HG03066 (cell line): ENCODE results near the gene LEFTY2.
A peak's percentile ranks its signal among the peaks of the same experiment; 100 is the strongest.
"Not testable (repeated sequence)": the region's sequence is repeated elsewhere in the genome, so short reads cannot be mapped to it uniquely, and the experiment has no call there.

Experiments used
- ATAC-seq: cut with Tn5 transposase; IDR thresholded peaks from one replicate; pipeline ENCODE4 v1.9.1; 2021; ENCODE audit warnings: low read depth; ENCODE audit not compliant: unreplicated experiment

The LEFTY2 gene

DNA sequence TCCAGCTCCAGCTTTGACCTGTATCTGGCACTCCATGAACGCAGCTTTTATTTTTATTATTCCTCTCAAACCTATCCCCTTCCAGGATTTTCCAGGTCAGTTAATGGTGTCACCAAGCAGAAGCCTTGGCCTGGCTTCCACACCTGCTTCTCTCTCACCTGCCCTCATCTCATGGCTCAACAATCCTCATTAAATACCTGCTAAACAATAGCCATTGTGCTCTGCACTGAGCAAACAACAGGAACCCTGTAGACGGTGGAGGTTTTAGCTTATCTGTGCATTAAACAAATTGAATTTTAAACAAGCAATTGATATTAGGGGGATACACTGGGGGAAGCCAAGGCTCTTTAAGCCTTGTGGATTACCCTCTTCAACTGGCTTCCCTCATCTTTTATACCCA, 32.2 kb downstream of the LEFTY2 start:
- no peak for ATAC-seq

DNA sequence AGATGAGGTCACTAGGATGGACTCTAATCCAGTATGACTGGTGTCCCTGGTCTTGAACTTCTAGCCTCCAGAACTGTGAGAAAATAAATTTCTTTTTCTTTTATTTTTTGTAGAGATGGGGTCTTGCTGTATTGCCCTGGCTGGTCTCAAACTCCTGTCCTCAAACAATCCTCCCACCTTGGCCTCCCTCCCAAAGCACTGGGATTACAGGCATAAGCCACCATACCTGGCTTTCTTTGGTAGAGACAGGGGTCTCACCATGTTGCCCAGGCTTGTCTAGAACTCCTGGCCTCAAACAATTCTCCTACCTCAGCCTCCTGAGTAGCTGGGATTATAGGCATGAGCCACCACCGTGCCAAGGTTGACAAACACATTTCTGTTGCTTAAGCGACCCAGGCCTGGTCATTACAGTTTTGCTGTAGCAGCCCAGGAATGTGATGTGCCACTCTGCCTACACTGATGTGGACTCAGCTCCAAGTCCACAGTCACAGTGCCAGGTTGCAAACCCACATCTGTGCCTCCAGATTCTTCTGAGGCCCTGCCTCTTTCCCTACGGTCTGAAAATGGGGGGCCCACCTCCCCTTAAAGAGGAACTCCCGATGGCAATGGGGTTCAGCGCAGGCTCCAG, 32.9 kb downstream of the LEFTY2 start:
- no peak for ATAC-seq

DNA sequence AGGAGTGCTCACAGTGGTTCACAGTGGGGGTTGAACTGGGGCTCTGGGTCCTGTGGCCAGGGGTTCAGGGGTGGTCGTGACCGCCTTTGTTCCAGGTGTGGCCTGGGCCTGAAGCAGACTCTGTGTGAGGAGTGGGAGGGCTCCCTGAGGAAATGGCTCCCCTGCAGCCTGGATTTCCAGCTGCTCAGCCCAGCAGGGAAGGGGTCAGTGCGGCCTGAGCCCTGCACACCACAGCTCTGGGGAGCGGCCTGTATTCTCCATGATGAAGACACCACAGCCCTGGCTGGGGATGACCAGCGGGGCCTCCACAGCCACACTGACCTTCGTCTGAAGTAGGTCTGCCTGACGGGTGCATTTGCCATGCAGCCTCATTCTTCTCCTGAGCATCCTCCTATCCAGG, 33.7 kb downstream of the LEFTY2 start:
- no peak for ATAC-seq

DNA sequence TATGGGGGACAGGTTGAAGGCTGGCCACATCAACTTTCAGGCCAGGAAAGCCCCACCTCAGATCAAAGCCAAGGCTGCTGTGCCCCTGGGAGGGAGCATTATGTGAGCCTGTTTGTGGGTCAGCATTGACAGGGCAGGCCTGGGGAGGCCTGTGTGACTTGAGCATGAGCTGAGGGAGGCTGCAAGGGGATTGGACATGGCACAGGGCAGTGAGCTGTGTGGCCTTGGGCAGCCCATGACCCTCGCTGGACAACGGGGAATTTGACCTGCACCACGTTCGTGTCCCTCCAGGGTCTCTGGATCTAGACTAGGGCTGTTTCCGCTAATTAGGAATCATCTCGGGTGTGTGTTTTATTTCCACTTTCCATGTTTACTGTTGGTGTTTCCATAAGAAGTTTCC, 34.6 kb downstream of the LEFTY2 start:
- ATAC-seq, result no peak

DNA sequence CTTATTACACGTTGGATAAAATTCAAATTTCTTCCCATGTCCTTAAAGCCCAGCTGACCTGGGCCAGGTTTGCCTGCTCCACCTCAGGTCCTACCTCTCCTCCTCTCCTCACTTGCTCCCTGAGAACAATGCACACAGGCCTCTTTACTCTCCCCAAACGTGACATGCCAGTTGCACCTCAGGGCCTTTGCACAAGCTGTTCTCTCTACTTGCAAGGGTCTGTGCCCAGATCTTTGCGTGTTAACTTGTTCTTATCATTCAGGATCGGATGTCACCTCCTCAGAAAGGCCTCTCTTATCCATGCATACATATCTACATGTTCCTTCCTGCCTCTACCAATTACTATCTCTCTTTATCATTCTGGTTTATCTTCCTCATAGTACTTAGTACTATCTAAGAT, 37.4 kb downstream of the LEFTY2 start:
- no peak for ATAC-seq

DNA sequence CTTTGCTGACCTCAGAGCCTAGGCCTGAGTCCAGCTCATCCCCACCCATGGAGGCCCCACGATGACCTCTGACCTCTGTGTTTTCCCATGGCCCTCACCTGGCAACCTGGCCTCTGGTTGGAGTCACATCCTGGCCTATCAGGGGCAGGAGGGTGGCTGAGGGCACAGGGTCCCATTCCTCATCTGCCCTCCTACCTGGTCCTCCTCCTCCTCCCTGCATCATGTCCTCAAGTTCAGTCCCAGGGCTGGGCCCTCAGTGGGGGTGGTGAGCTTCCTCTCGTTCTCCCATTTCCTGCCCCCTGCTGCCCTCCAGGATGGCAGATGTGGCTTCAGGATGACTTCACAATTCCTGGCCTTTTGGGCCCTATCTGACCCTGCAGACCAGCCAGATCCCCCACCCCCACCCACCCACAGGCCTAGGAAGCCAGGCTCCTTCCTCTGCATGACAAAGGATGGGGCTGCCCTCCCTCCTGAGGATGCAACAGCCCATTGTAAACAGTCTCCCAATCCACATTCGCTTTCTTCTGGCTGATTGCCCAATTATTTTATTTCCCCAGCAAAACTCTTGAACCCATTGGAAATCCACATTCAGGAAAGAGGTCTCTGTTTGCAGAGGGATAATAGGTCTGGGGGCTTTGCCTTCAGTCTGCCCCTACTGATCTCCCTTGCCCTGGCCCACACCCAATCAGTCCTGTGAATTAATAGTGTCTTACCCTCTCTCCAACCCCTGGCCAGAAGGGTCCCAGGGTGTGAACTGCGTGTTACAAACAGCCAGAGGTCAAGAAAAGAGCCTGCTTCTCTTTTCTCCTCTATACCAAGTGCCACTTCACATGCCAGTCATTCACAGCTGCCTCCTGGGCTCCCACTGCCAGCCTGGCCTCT, 41.7 kb downstream of the LEFTY2 start:
- no peak for ATAC-seq

DNA sequence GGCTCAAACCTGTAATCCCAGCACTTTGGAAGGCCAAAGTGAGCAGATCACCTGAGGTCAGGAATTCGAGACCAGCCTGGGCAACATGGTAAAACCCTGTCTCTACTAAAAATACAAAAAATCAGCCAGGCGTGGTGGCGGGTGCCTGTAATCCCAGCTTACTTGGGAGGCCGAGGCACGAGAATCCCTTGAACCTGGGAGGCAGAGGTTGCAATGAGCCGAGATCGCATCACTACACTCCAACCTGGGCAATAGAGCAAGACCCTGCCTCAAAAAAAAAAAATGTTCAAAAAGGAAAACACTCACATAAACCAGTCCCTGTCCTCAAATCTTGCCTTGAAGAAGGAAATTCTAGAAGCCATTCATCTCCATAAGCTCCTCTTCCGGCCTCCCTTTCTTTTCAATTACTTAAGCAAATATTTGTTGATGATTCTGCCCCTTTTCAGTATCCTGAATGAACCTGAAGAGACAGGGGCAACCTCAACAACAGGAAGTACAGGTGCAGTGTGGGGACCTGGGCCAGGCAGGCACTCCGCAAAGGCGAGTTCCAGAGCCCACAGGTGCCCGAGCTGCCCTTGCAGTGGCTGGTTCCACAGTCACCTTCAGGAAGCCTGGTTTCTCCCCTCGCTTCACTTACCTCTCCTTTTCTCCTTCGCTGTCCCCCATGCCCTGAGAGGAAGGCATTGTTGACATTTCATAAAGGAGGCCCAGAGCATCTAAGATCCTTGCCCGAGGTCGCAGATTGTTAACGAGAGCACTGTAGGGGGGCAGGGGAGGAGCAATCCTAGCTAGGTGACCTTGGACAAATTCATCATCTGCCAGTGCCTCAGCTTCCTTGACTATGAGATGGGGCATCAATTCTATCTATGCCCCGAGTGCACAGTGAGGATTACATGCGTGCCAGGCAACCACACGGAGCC, 43.2 kb downstream of the LEFTY2 start:
- no peak for ATAC-seq

DNA sequence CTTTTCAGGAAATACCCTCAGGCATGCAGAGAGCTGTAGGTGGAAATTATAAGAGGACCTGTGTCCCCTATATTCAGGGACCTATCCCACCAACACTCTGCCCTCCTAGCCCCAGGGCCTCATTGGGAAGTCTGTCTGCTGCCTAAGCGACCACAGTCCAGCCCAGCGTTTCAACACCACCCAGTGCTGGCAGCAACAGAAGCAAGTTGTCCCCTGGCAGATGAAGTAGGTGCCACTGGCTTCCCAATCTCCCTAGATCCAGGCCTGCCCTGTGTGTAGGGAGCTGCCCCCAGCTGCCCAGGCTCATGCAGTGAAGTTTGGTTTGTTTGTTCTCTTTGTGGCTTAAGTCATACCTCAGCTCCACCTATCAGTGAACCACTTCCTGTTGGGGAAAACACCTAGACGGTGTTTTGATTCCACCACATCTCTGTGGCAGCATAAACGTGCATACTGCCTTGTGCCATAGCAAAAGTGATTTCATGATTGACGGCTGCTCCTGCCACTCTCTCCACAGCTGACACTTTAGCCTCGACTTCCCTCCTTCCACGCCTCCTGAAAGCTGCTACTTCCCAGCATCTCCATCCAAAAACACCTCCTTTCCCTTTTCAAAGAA, 44.0 kb downstream of the LEFTY2 start:
- peak; percentile 100 for ATAC-seq

DNA sequence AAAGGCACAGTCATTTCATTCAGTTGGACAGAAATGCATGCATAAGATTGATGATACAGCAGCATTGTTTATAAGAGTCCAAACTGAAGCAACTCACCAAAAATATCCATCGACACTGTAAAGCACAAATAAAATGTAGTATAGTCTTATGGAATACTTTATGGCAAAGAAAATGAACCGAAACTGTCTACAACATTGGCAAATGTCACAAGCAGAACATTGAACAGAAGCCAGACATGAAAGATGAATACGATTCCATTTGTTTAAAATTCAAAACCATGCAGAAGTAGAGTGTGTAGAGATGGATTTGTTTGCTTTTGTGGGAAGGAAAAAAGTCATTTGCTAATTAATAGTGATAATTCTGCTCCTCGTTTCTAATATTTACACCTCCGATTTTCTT, 44.5 kb downstream of the LEFTY2 start:
- no peak for ATAC-seq

DNA sequence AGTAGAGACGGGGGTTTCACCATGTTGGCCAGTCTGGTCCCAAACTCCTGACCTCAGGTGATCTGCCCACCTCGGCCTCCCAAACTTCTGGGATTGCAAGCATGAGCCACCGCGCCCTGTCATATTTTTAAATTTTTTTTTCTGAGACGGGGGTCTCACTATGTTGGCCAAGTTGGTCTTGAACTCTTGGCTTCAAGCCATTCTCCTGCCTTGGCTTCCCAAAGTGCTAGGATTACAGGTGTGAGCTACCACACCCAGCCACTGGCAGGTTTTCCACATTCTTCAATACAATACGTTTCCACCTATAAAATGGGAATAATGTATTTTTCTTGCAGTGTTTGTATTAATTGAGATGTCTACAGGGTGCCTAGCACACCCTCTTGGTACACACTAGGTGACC, 48.7 kb downstream of the LEFTY2 start:
- ATAC-seq, result no peak

DNA sequence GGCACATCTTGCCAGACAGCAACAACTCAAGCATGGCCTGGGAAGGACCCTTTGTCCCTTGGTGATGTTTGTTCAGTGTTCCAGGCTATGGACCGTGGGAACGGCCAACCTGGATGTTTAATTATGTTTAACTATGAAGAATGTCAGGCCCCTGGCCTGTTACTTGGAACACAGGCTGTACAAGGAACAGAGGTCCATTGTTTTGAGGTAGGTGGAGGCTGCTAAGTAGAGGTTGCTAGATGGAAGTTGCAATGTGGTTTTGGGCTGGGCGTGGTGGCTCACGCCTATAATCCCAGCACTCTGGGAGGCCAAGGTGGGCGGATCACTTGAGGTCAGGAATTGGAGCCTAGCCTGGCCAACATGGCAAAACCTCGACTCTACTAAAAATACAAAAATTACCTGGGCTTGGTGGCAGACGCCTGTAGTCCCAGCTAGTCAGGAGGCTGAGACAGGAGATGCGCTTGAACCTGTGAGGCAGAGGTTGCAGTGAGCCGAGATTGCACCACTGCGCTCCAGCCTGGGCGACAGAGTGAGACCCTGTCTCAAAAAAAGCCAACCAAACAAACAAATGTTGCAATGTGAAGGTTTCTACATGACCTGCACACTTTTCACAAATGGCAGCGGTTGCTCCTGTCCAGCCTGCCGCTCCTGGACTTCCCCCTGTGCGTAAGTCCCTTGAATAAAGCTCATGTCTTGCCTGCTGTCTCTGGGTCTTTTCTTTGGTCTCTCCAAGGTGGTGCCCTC, 49.6 kb downstream of the LEFTY2 start:
- no peak for ATAC-seq

DNA sequence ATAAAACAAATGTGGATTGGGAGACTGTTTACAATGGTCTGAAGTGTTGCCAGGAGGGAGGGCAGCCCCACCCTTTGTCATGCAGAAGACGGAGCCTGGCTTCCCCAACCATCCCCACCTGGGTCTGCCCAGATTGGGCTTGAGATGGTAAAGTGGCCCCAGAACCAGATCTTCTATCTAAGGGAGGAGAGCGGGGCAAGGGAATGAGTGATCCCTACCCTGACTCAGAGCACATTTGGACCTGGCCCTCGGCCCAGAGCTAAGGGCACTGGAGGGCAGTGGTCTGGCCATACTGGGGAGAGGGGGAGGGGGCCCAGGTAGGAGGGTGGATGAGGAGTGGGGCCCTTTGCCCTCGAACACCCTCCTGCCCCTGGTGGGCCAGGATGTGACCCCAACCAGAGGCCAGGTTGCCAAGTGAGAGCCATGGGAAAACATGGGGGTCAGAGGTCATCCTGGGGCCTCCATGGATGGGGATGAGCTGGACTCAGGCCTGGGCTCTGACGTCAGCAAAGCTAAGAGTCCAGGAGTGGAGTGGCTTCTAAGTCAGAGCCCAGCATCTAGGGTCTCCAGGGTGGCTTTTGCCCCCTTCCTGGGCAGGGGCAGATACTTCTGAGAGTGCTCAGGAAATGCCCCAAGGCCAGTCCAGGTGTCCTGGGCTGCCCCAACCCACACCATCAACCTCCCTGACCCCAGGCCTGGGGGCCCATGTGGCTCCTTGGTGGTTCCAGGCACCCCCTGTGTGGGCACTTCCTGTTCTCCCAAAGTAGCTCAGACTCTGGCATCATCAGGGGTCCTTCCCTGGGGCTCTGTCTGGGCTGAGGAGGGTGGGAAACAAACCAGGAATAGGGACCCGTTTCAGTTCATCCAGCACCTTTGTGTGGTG, 50.4 kb downstream of the LEFTY2 start:
- ATAC-seq, result no peak

DNA sequence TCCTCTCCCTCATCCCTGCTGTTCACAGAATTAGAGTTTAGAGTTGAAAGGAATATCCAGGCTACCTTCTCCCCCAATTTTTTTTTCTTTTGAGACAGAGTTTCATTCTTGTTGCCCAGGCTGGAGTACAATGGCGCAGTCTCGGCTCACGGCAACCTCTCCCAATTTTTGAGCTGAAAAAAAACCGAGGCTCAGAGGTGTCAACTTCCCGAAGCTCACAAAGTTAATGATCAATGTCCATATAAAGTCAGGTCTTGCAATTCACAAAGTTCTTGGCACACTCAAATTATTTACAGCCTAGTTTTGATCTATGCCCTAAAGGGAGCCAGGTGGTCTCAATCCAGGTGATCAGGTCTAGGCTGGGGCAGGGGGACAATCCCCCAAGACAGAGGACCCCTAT, 51.3 kb downstream of the LEFTY2 start:
- no peak for ATAC-seq

DNA sequence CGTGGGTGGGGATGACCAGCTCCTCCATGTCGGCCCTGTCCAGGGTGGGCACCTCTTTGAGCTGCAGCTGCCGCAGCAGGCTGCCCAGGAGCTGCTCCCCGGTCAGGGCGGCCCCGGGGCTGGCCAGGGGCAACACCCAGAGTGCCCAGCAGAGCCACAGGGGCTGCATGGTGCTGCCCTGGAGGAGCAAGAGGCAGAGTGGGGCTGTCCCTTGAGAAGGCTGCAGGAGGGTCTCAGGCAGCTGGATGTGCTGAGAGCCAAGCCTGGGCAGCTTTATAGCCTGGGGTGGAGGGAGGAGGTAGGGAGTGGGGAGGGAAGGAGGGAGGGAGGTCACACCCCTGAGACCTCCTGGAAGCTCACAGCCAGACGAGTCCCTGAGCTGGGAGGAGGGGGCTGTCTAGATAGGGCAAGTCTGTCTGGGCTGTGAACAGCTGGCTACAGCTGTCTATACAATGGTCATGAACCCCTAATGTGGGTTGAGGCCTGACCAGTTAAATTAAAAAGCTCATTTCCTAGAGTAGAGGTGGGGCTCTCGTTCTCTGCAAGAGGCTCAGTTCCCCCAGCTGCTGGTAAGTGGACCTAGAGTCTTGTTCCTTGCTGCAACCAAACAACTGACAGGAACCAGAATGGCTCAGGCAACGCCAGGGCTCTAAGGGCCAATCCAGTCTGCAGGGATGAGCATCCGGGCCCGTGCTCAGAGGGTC, 52.0 kb downstream of the LEFTY2 start, which contains the start of gene LEFTY1:
Gene LEFTY1 (minus strand): TSS at position 249 of the 704 bp plus-strand sequence. CDS start 80 bp downstream, at position 169.
- no peak for ATAC-seq

DNA sequence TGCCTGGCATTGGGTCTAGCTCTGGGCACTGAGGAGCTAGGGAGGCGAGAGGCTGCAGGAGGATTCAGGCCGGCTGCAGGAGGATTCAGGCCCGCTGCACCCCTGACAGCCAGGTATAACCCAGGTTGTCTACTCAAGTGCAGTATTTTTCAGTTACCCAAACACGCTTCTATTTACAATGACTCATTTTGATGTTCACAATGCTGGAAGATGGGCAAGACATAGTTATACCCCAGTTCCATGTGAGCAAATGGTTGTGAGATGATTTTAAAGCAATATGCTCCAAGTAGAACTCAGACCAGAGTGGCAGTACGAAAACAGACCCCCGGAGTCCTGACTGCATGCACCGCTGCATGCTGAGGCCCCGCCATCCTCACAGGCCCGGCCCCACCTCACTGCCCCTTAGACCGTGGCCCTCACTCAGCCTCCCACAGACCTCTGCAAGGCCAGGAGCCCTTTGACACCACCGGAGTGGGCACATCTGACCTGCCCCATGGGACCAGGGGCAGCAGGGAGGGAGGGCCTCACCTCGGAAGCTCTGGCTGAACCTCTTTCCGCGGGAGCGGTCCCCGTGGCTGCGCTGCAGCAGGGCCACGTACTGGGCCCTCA, 52.6 kb downstream of the LEFTY2 start:
- ATAC-seq, result no peak

DNA sequence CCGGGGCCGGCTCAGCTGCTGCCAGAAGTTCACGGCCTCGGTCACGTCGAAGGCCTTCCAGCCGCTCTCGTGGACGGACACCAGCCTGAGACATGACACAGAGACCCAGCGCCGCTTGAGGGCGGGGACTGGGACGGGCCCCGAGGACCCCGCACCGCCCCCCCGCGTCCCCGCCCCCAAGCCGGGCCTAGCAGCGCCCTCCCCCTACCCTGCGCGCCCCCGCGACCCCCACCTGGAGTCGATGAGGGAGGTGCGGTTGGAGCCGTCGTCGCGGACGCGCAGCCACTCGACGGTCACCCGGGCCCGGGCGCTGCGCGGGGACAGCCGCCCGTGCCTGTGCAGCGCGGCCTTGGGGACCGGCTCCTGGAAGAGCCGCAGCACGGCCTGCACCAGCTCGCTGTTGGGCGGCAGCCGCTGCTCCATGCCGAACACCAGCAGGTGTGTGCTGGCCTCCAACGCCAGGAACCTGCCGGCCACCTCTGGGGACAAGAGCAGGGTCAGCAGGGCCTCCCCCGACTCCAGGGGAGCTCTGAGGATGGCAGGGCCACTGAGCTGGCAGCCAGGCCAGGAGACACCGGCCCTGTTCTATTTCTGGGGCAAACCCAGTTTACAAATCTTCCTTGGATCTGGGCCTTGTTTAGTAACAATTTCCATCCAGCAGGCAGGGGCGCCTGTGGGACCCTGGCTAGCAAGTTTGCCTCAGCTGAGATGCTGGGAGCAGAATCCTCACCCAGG, 53.3 kb downstream of the LEFTY2 start:
- ATAC-seq, result not testable (repeated sequence)

DNA sequence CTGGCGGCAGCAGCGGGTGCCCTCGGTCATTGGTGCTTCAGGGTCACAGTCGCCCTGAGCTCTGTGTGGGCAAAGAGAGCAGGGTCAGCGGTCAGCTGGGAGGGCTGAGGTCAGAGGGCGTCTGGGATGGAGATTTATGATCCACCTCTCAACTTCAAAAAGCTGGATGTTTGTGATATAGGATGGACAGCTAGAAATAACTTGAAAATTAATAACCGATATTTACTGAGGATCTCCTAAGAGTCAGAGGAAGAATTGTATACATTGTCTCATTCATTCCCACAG, 54.0 kb downstream of the LEFTY2 start:
- ATAC-seq, result no peak
